Dendritic cell treated with granulocyte-macrophage colony-stimulating factor and Interleukin-4, amounts not matched to agents 40 ng/mL and 50 ng/mL, for 4 days (primary cell): ENCODE measurements around the gene BRK1.
"Not testable (repeated sequence)": the region's sequence is repeated elsewhere in the genome, so short reads cannot be mapped to it uniquely, and the experiment has no call there.

Experiments
- H3K27ac Mint-ChIP-seq: one replicate; pipeline ENCODE4 v1.8.0; 2022; ENCODE audit warnings: mild to moderate bottlenecking, mixed read lengths
- H3K27me3 Mint-ChIP-seq: one replicate; pipeline ENCODE4 v1.8.0; 2022; ENCODE audit warnings: mild to moderate bottlenecking, mixed read lengths
- H3K36me3 Mint-ChIP-seq: one replicate; pipeline ENCODE4 v1.8.0; 2022; ENCODE audit warnings: low read depth, mixed read lengths
- H3K4me1 Mint-ChIP-seq: one replicate; pipeline ENCODE4 v1.8.0; 2022; ENCODE audit warnings: low read depth, mixed read lengths
- H3K4me3 Mint-ChIP-seq: one replicate; pipeline ENCODE4 v1.8.0; 2022; ENCODE audit warnings: mild to moderate bottlenecking, moderate library complexity, mixed read lengths
- H3K9me3 Mint-ChIP-seq: one replicate; pipeline ENCODE4 v1.8.0; 2022; ENCODE audit warnings: mixed read lengths
- intact Hi-C: fragments of 100-400 bp; cut with micrococcal nuclease; formaldehyde crosslinking; loops from one replicate; pipeline ENCODE4 v1.15.0; 2022

The BRK1 gene

DNA sequence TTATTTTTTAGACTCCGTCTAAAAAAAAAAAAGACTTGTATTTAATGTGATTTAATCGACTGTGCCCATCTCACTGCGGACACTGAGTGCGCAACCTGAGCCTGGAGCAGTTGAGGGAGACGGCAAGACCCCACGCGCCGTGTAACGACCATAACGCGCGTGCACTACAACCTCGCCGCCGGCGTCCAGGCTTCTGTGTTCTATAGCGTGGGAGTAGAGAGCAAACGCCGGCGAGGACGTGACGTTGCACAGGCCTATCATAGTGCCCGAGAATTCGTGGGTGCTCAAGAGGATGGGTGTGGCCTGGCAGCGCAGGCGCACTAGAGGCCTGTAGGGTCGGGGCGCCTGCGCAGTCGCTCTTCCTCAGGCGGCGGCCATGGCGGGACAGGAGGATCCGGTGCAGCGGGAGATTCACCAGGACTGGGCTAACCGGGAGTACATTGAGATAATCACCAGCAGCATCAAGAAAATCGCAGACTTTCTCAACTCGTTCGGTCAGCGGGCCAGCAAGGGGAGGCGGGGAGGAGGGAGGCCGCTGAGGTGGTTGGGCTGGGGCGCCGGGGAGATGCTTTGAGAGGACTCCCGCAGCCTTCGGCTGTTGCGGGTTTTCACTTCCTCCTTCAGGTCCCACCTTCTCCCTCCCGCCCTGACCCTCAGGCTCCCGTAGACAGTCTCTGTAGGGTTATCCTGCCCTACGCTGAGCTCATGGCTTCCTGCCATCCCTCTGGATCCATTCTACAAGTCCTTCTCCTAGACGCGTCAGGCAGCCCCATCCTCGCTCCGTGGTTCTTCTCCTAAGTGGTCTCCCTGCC, at the start of gene BRK1:
TSS of gene BRK1 (plus strand) at position 350 of the 812 bp plus-strand sequence. CDS start at position 377, 27 bp downstream.
- intact Hi-C loops, result loop anchor here (1.0 kb wide), 1 partner anchor 89 kb away; the partner anchor contains the start of gene FANCD2
- Mint-ChIP-seq H3K36me3 (peaks cover 38% of the 10 kb centered on the region), H3K27me3 (no peaks in the 10 kb centered on the region), H3K4me1 (peaks cover 22% of the 10 kb centered on the region), H3K27ac (peak within 1 kb of the TSS; percentile 89), H3K9me3 (no peaks in the 10 kb centered on the region), H3K4me3 (peak within 1 kb of the TSS; percentile 96)

DNA sequence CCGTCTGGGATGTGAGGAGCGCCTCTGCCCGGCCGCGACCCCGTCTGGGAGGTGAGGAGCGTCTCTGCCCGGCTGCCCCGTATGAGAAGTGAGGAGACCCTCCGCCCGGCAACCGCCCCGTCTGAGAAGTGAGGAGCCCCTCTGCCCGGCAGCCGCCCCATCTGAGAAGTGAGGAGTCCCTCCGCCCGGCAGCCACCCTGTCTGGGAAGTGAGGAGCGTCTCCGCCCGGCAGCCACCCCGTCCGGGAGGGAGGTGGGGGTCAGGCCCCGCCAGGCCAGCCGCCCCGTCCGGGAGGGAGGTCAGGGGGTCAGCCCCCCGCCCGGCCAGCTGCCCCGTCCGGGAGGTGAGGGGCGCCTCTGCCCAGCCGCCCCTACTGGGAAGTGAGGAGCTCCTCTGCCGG, 45.4 kb upstream of the BRK1 start:
- H3K4me1 Mint-ChIP-seq, H3K4me3 Mint-ChIP-seq, H3K9me3 Mint-ChIP-seq, H3K27me3 Mint-ChIP-seq, intact Hi-C loops, H3K27ac Mint-ChIP-seq: not testable (repeated sequence)
- peaks cover 42% of the 10 kb centered on the region for H3K36me3 Mint-ChIP-seq

GRCh38 chr3:10074666-10075065, 40.8 kb upstream of the BRK1 start:
- H3K4me1 Mint-ChIP-seq, result no peaks in the 10 kb centered on the region
- no peak overlapping the region for H3K4me3 Mint-ChIP-seq
- H3K27ac Mint-ChIP-seq, result no peak overlapping the region
- intact Hi-C loops, result no loop called here
- peaks cover 13% of the 10 kb centered on the region for H3K36me3 Mint-ChIP-seq
- no peaks in the 10 kb centered on the region for H3K9me3 Mint-ChIP-seq
- no peaks in the 10 kb centered on the region for H3K27me3 Mint-ChIP-seq

DNA sequence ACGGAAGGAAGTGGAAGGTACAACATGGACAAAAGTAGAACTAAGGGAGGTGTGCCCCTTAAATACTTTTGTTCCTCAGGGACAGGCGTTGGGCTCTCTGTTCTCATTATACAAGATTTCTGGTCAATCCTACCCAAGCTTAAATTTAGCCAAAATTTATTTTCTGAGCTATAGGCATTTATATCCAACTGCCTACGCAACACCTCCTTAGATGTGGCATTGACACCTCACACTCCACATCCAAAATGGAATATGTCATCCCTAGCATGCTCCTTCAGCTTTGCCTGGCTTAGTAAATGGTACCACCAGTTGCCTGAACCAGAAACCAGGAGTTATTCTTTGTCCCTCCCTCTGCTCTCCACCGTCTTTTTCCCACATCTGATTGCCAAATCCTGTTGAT, 33.6 kb upstream of the BRK1 start:
- Mint-ChIP-seq H3K4me3 (no peak overlapping the region), H3K36me3 (peaks cover 35% of the 10 kb centered on the region), H3K4me1 (no peaks in the 10 kb centered on the region), H3K9me3 (no peaks in the 10 kb centered on the region), H3K27me3 (no peaks in the 10 kb centered on the region), H3K27ac (no peak overlapping the region)
- intact Hi-C loops, result no loop called here

DNA sequence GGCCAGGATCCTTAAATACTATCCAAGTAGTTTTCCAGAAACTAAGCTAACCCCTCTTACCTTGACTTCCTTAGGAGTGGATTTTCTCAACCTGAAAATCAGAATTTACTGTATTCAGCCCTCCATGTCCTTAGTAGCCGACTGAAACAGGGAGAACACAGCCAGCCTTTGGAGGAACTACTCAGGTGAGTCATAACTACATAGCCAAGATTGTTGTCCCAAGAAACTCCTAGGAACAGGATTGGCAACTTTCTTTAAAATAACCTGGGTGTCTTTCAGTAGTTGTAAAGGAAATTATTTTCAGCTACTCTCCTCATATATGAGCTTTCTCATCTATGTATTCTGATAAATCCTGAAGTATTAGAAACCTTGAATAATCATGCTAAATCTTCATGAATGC, 29.7 kb upstream of the BRK1 start:
- Mint-ChIP-seq H3K36me3 (peaks cover 32% of the 10 kb centered on the region), H3K27me3 (no peaks in the 10 kb centered on the region), H3K4me1 (no peaks in the 10 kb centered on the region), H3K9me3 (no peaks in the 10 kb centered on the region), H3K4me3 (no peak overlapping the region), H3K27ac (no peak overlapping the region)
- intact Hi-C loops, result no loop called here

DNA sequence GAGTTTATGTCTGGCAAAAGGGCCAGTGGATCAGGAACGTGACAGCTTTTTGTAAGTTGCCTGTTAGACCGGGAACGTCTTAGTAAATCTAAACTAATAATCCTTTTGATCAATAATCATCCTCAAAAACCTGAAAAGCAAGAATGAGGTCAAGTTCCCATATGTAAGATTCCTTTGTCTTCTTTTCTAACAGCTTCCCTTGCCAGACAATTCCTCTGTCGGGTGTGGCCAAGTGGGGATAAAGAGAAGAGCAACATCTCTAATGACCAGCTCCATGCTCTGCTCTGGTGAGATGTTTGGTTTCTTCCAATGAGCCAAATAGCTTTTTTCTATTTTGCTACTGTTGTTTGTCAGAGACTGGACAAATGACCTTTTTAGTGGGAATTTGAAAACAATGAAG, 27.2 kb upstream of the BRK1 start:
- intact Hi-C loops, result no loop called here
- H3K4me1 Mint-ChIP-seq, result no peaks in the 10 kb centered on the region
- H3K4me3 Mint-ChIP-seq, result no peak overlapping the region
- H3K9me3 Mint-ChIP-seq, result no peaks in the 10 kb centered on the region
- no peaks in the 10 kb centered on the region for H3K27me3 Mint-ChIP-seq
- H3K36me3 Mint-ChIP-seq, result peaks cover 26% of the 10 kb centered on the region
- H3K27ac Mint-ChIP-seq, result no peak overlapping the region

DNA sequence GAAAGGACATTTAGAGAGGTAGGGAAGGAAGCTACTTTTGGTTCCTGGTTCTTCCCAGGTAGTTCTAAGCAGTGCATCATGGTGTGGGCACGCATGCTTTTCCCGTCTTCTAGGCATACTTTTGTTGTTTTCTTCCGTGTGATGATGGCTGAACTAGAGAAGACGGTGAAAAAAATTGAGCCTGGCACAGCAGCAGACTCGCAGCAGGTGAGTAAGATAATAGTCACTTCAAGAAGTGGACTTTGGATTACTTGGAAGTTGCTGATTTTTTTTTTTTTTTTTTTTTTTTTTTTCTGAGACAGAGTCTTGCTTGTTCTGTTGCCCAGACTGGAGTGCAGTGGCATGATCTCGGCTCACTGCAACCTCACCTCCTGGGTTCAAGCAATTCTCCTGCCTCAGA, 25.3 kb upstream of the BRK1 start:
- intact Hi-C loops, result no loop called here
- peaks cover 19% of the 10 kb centered on the region for H3K36me3 Mint-ChIP-seq
- H3K9me3 Mint-ChIP-seq, result no peaks in the 10 kb centered on the region
- H3K27me3 Mint-ChIP-seq, result no peaks in the 10 kb centered on the region
- H3K4me3 Mint-ChIP-seq, result no peak overlapping the region
- no peaks in the 10 kb centered on the region for H3K4me1 Mint-ChIP-seq
- no peak overlapping the region for H3K27ac Mint-ChIP-seq

GRCh38 chr3:10090774-10091173, 24.7 kb upstream of the BRK1 start:
- H3K27me3 Mint-ChIP-seq, H3K27ac Mint-ChIP-seq, H3K4me3 Mint-ChIP-seq, H3K4me1 Mint-ChIP-seq, H3K9me3 Mint-ChIP-seq, intact Hi-C loops: not testable (repeated sequence)
- H3K36me3 Mint-ChIP-seq, result peaks cover 19% of the 10 kb centered on the region

DNA sequence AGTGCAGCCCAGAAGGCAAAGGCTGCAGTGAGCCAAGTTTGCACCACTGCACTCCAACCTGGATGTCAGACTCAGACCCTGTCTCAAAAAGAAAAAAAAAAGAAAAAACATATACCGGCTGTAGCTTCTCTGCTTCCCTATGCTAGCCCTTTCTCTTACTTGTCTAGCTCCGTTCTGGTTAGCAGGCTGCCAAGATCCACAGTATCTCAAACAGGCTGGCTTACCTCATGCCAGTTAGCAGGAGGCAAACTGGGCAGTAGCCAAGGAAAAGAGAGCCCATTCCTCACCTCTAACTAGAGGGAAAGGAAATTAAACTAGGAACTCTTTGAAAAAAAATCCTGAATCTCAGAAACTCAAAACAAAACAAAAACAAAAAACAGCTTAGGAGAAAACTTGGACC, 24.1 kb upstream of the BRK1 start:
- H3K9me3 Mint-ChIP-seq, H3K27ac Mint-ChIP-seq, H3K4me1 Mint-ChIP-seq, H3K4me3 Mint-ChIP-seq, intact Hi-C loops, H3K27me3 Mint-ChIP-seq: not testable (repeated sequence)
- peaks cover 21% of the 10 kb centered on the region for H3K36me3 Mint-ChIP-seq

- Mint-ChIP-seq H3K4me1 (no peaks in the 10 kb centered on the region), H3K4me3 (no peak overlapping the region), H3K9me3 (no peaks in the 10 kb centered on the region), H3K27ac (no peak overlapping the region), H3K36me3 (peaks cover 22% of the 10 kb centered on the region), H3K27me3 (no peaks in the 10 kb centered on the region)
- intact Hi-C loops, result no loop called here
Measured at GRCh38 chr3:10093678-10094077, 21.8 kb upstream of the BRK1 start.

- Mint-ChIP-seq H3K36me3 (peaks cover 9% of the 10 kb centered on the region), H3K4me3 (no peak overlapping the region), H3K9me3 (no peaks in the 10 kb centered on the region), H3K4me1 (no peaks in the 10 kb centered on the region), H3K27ac (no peak overlapping the region), H3K27me3 (no peaks in the 10 kb centered on the region)
- intact Hi-C loops, result no loop called here
Measured at GRCh38 chr3:10099041-10099440, 16.4 kb upstream of the BRK1 start.

GRCh38 chr3:10106919-10107318, 8.6 kb upstream of the BRK1 start:
- H3K4me3 Mint-ChIP-seq, result no peak overlapping the region
- no peaks in the 10 kb centered on the region for H3K4me1 Mint-ChIP-seq
- H3K27ac Mint-ChIP-seq, result no peak overlapping the region
- H3K9me3 Mint-ChIP-seq, result no peaks in the 10 kb centered on the region
- H3K36me3 Mint-ChIP-seq, result no peaks in the 10 kb centered on the region
- intact Hi-C loops, result no loop called here
- H3K27me3 Mint-ChIP-seq, result no peaks in the 10 kb centered on the region

DNA sequence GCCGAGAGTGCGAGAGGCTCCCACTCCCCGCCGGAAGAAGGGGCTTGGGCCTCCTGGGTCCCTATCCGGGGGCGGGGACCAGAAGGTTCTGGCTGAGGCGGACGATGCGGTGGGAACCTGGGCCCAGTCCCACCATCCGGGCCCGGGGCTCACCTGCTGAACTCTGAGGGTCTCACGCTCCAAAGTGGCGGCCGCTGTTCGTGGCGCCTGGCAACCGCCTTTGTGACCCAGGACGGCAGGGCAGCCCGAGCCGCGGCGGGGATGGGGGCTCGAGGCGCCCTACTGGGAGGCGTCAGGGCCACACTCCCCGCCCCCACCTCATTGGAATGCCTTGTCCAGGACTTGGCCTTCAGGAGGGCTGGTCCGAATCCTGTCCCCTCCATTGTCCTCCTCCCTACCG, 7.4 kb upstream of the BRK1 start, which contains the start of gene FANCD2OS:
TSS of gene FANCD2OS (minus strand) at position 165 of the 400 bp plus-strand sequence. CDS start 3,481 bp downstream, outside the sequence.
- intact Hi-C loops, result no loop called here
- H3K36me3 Mint-ChIP-seq, result no peaks in the 10 kb centered on the region
- H3K4me1 Mint-ChIP-seq, result no peaks in the 10 kb centered on the region
- H3K27me3 Mint-ChIP-seq, result no peaks in the 10 kb centered on the region
- H3K9me3 Mint-ChIP-seq, result no peaks in the 10 kb centered on the region
- H3K27ac Mint-ChIP-seq, result no peak within 1 kb of the TSS
- H3K4me3 Mint-ChIP-seq, result no peak within 1 kb of the TSS

- Mint-ChIP-seq H3K27me3 (no peaks in the 10 kb centered on the region), H3K36me3 (peaks cover 44% of the 10 kb centered on the region), H3K9me3 (no peaks in the 10 kb centered on the region), H3K27ac (peak overlapping the region; percentile 89), H3K4me3 (peak overlapping the region; percentile 96), H3K4me1 (peaks cover 22% of the 10 kb centered on the region)
- intact Hi-C loops, result no loop called here
Measured at GRCh38 chr3:10116138-10116460, 624 bp downstream of the BRK1 start.

- Mint-ChIP-seq H3K27ac (no peak overlapping the region), H3K4me1 (peaks cover 22% of the 10 kb centered on the region), H3K27me3 (no peaks in the 10 kb centered on the region), H3K36me3 (peaks cover 47% of the 10 kb centered on the region), H3K9me3 (no peaks in the 10 kb centered on the region), H3K4me3 (no peak overlapping the region)
- intact Hi-C loops, result no loop called here
Measured at GRCh38 chr3:10116928-10117327, 1.5 kb downstream of the BRK1 start.
